Mesendoderm (in vitro differentiated cells): ENCODE results near the gene SLC4A8.

Experiments
- DNase-seq: peaks from one replicate; pipeline ENCODE4 v3.0.0; 2013
- H2AK5ac ChIP-seq: 2 replicates; pipeline ENCODE4 v1.6.1; 2013; ENCODE audit warnings: low read length, inconsistent platforms
- H2BK120ac ChIP-seq: 2 replicates; pipeline ENCODE4 v1.6.1; 2013; ENCODE audit warnings: low read depth, mild to moderate bottlenecking, low read length, moderate library complexity, mixed read lengths
- H2BK15ac ChIP-seq: replicated peaks from 2 replicates; pipeline ENCODE4 v1.6.1; 2013; ENCODE audit warnings: low read depth, mild to moderate bottlenecking, moderate library complexity
- H2BK5ac ChIP-seq: 2 replicates; pipeline ENCODE4 v1.6.1; 2013; ENCODE audit warnings: low read length, inconsistent platforms
- H3K18ac ChIP-seq: 2 replicates; pipeline ENCODE4 v1.6.1; 2013; ENCODE audit warnings: mild to moderate bottlenecking, low read length, mixed read lengths
- H3K23ac ChIP-seq: one replicate; pipeline ENCODE4 v1.6.1; 2013; ENCODE audit warnings: low read length
- H3K27ac ChIP-seq: 2 replicates; pipeline ENCODE4 v1.5.1; 2013; ENCODE audit warnings: low read depth, mild to moderate bottlenecking, inconsistent platforms, low read length, moderate library complexity
- H3K27me3 ChIP-seq: 2 replicates; pipeline ENCODE4 v1.6.1; 2013; ENCODE audit warnings: low read length, control low read depth, mild to moderate bottlenecking, inconsistent platforms; ENCODE audit not compliant: insufficient read depth, poor library complexity
- H3K36me3 ChIP-seq: 2 replicates; pipeline ENCODE4 v1.6.1; 2013; ENCODE audit warnings: low read length, inconsistent platforms; ENCODE audit not compliant: control insufficient read depth, insufficient read depth
- H3K4ac ChIP-seq: one replicate; pipeline ENCODE4 v1.6.1; 2013; ENCODE audit warnings: low read depth, mild to moderate bottlenecking, low read length, moderate library complexity
- H3K4me1 ChIP-seq: 2 replicates; pipeline ENCODE4 v1.6.1; 2013; ENCODE audit warnings: low read depth, low read length, inconsistent platforms; ENCODE audit not compliant: control insufficient read depth
- H3K4me2 ChIP-seq: 2 replicates; pipeline ENCODE4 v1.6.1; 2013; ENCODE audit warnings: low read length
- H3K4me3 ChIP-seq: 2 replicates; pipeline ENCODE4 v1.5.1; 2013; ENCODE audit warnings: mild to moderate bottlenecking, low read length
- H3K56ac ChIP-seq: one replicate; pipeline ENCODE4 v1.6.1; 2013; ENCODE audit warnings: low read length
- H3K79me1 ChIP-seq: 2 replicates; pipeline ENCODE4 v1.6.1; 2013; ENCODE audit warnings: low read length, inconsistent platforms
- H3K79me2 ChIP-seq: 2 replicates; pipeline ENCODE4 v1.6.1; 2013; ENCODE audit warnings: mild to moderate bottlenecking, low read length; ENCODE audit not compliant: control insufficient read depth, insufficient read depth
- H3K9ac ChIP-seq: 2 replicates; pipeline ENCODE4 v1.6.1; 2013; ENCODE audit warnings: low read length, inconsistent platforms
- H4K5ac ChIP-seq: one replicate; pipeline ENCODE4 v1.6.1; 2013; ENCODE audit warnings: low read length
- H4K8ac ChIP-seq: one replicate; pipeline ENCODE4 v1.6.1; 2013; ENCODE audit warnings: low read depth, mild to moderate bottlenecking, control low read depth, low read length, moderate library complexity
- WGBS: extraction: QIAGEN DNeasy Blood & Tissue Kit; methylation state at CpG from one replicate; pipeline ENCODE4 v1.1.7; 2013; ENCODE audit warnings: low lambda C conversion rate, missing lambda C conversion rate; ENCODE audit not compliant: insufficient coverage; ENCODE audit errors: extremely low coverage; 5-methylcytosine and 5-hydroxymethylcytosine counted together

Gene SLC4A8

DNA sequence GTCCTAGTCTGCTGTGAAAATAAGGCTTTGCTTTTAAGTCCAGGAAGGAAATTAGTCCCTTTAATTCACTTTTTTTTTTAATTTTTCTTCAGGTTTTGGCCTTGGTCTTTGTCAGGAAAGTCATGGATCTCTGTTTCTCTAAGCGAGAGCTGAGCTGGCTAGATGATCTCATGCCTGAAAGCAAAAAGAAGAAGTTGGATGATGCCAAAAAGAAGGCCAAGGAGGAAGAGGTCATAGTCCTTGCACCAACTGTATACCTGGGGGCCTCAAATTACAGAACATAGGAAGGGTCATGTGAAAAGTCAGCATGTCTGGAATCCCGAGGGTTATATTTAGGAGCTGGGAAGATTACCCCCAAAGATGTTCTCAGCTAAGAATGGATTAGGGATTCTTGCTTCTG is 72.3 kb downstream of the SLC4A8 start:
- Histone ChIP-seq H2AK5ac (no peak overlapping the region), H3K4me3 (no peak overlapping the region), H4K5ac (no peak overlapping the region), H3K79me1 (no peaks in the 10 kb centered on the region), H2BK15ac (no peak overlapping the region), H3K56ac (no peak overlapping the region), H3K9ac (no peak overlapping the region), H3K4ac (no peak overlapping the region), H2BK5ac (no peak overlapping the region), H3K18ac (no peak overlapping the region), H3K79me2 (no peaks in the 10 kb centered on the region), H3K23ac (no peak overlapping the region), H3K36me3 (no peaks in the 10 kb centered on the region), H3K27ac (no peak overlapping the region), H4K8ac (no peak overlapping the region), H3K27me3 (no peaks in the 10 kb centered on the region), H3K4me2 (no peak overlapping the region), H2BK120ac (no peak overlapping the region), H3K4me1 (peaks cover 3% of the 10 kb centered on the region)
- DNase-seq: no peak
- WGBS: no CpG with 5 or more reads among the region's 2 CpGs

- no peaks in the 10 kb centered on the region for H3K79me2 ChIP-seq
- H2BK120ac ChIP-seq: no peak overlapping the region
- WGBS: no CpG with 5 or more reads among the region's 3 CpGs
- no peaks in the 10 kb centered on the region for H3K27me3 ChIP-seq
- no peak overlapping the region for H3K4me3 ChIP-seq
- H3K27ac ChIP-seq: no peak overlapping the region
- no peak overlapping the region for H2BK15ac ChIP-seq
- DNase-seq: no peak
- H2BK5ac ChIP-seq: no peak overlapping the region
- H3K18ac ChIP-seq: no peak overlapping the region
- H3K9ac ChIP-seq: no peak overlapping the region
- H2AK5ac ChIP-seq: no peak overlapping the region
- H3K23ac ChIP-seq: no peak overlapping the region
- no peaks in the 10 kb centered on the region for H3K4me1 ChIP-seq
- H3K36me3 ChIP-seq: no peaks in the 10 kb centered on the region
- no peak overlapping the region for H4K5ac ChIP-seq
- H3K4ac ChIP-seq: no peak overlapping the region
- H4K8ac ChIP-seq: no peak overlapping the region
- no peak overlapping the region for H3K4me2 ChIP-seq
- no peak overlapping the region for H3K56ac ChIP-seq
- H3K79me1 ChIP-seq: no peaks in the 10 kb centered on the region
Measured at GRCh38 chr12:51504851-51505250, 80.2 kb downstream of the SLC4A8 start.

- no peak overlapping the region for H3K4me3 ChIP-seq
- no peak overlapping the region for H2BK15ac ChIP-seq
- no peak overlapping the region for H3K23ac ChIP-seq
- 100% methylated on average over 1 of the region's 6 CpGs for WGBS
- no peak overlapping the region for H3K9ac ChIP-seq
- no peak overlapping the region for H3K27ac ChIP-seq
- no peaks in the 10 kb centered on the region for H3K4me1 ChIP-seq
- H3K36me3 ChIP-seq: no peaks in the 10 kb centered on the region
- no peaks in the 10 kb centered on the region for H3K27me3 ChIP-seq
- H2AK5ac ChIP-seq: no peak overlapping the region
- H3K4ac ChIP-seq: no peak overlapping the region
- no peak overlapping the region for H3K18ac ChIP-seq
- no peak overlapping the region for H2BK120ac ChIP-seq
- H3K56ac ChIP-seq: no peak overlapping the region
- no peak for DNase-seq
- no peak overlapping the region for H3K4me2 ChIP-seq
- no peak overlapping the region for H4K8ac ChIP-seq
- H4K5ac ChIP-seq: no peak overlapping the region
- no peaks in the 10 kb centered on the region for H3K79me1 ChIP-seq
- no peaks in the 10 kb centered on the region for H3K79me2 ChIP-seq
- no peak overlapping the region for H2BK5ac ChIP-seq
Measured at GRCh38 chr12:51505360-51506105, 80.9 kb downstream of the SLC4A8 start.

DNA sequence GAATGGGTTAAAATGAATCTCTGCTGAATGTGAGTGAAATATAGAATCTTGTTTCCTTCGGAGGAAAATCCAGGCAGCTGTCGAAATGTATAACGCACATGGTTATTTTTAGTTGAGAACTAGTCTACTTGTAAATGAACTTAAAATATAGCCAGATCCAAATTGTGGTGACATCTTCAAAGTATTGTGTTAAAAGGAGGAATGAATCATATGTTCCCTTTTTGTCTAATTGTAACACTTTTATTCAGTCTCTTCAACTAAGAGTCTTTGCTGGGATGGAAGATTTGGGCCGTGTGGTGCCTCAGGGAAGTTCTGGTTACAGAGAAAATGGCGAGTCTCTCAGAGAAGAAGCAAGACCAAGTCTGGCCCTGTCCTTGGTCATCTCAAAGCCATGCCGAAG is 82.5 kb downstream of the SLC4A8 start:
- H3K9ac ChIP-seq: no peak overlapping the region
- WGBS: no CpG with 5 or more reads among the region's 6 CpGs
- no peaks in the 10 kb centered on the region for H3K4me1 ChIP-seq
- no peaks in the 10 kb centered on the region for H3K27me3 ChIP-seq
- no peak overlapping the region for H3K23ac ChIP-seq
- H2AK5ac ChIP-seq: no peak overlapping the region
- no peak overlapping the region for H3K27ac ChIP-seq
- H3K18ac ChIP-seq: no peak overlapping the region
- H4K5ac ChIP-seq: no peak overlapping the region
- H3K36me3 ChIP-seq: no peaks in the 10 kb centered on the region
- no peak overlapping the region for H3K4me2 ChIP-seq
- H3K79me2 ChIP-seq: no peaks in the 10 kb centered on the region
- H3K56ac ChIP-seq: no peak overlapping the region
- no peak overlapping the region for H3K4me3 ChIP-seq
- no peak overlapping the region for H2BK5ac ChIP-seq
- no peaks in the 10 kb centered on the region for H3K79me1 ChIP-seq
- H4K8ac ChIP-seq: no peak overlapping the region
- DNase-seq: no peak
- no peak overlapping the region for H2BK120ac ChIP-seq
- no peak overlapping the region for H2BK15ac ChIP-seq
- H3K4ac ChIP-seq: no peak overlapping the region

DNA sequence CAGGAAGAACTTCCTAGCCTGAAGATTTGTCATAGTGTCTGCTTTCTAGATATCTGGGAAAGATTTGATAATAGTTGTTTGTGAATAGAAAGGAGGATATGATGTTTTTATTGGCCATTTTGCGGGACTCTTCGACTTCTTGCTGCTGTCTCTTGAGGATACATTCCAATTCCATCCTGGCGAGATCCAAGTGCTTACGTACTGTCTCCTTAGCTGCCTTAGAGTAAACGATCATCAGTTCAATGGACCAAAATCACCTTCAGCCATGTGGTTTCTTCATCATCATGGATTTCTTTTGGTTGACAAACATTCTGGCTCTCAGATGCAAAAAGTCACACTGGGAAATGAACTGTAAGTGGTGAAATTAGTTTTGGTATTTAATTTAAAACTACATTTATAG is 83.7 kb downstream of the SLC4A8 start:
- Histone ChIP-seq H4K8ac (no peak overlapping the region), H3K56ac (no peak overlapping the region), H3K4me2 (no peak overlapping the region), H3K27me3 (no peaks in the 10 kb centered on the region), H3K9ac (no peak overlapping the region), H2BK120ac (no peak overlapping the region), H3K79me2 (no peaks in the 10 kb centered on the region), H3K79me1 (no peaks in the 10 kb centered on the region), H2BK5ac (no peak overlapping the region), H3K4ac (no peak overlapping the region), H4K5ac (no peak overlapping the region), H3K36me3 (no peaks in the 10 kb centered on the region), H3K4me1 (no peaks in the 10 kb centered on the region), H2BK15ac (no peak overlapping the region), H3K18ac (no peak overlapping the region), H2AK5ac (no peak overlapping the region), H3K4me3 (no peak overlapping the region), H3K23ac (no peak overlapping the region), H3K27ac (no peak overlapping the region)
- no peak for DNase-seq
- WGBS: no CpG with 5 or more reads among the region's 5 CpGs
